ENCODE data around the gene ALKBH5. TPM values are rescaled to one million over a fixed set of nuclear protein-coding genes. Genes with fewer than 3 reads are reported as not detected.

ALKBH5 gene
- total RNA-seq: 98.7 and 100 TPM in 2 replicates

GRCh38 chr17:18183334-18184142 is at the start of gene ALKBH5:
TSS of gene ALKBH5 (plus strand) at chr17:18183828. CDS start at chr17:18184244, 416 bp downstream.
- intact Hi-C loops (cut with micrococcal nuclease): loop anchor here (1.0 to 5.0 kb wide), 18 partner anchors 25 to 1194 kb away; partner anchors contain the start of genes ATPAF2, DRC3, DRG2 and GID4

GRCh38 chr17:18136357-18136756 is 47.3 kb upstream of the ALKBH5 start:
- intact Hi-C loops (cut with micrococcal nuclease): no loop called here

GRCh38 chr17:18138065-18138749 is 45.4 kb upstream of the ALKBH5 start:
- intact Hi-C loops (cut with micrococcal nuclease): no loop called here

GRCh38 chr17:18139092-18139491 is 44.5 kb upstream of the ALKBH5 start:
- intact Hi-C loops (cut with micrococcal nuclease): no loop called here

GRCh38 chr17:18139498-18139897 is 44.1 kb upstream of the ALKBH5 start:
- intact Hi-C loops (cut with micrococcal nuclease): no loop called here

GRCh38 chr17:18139949-18140348 is 43.7 kb upstream of the ALKBH5 start:
- intact Hi-C loops (cut with micrococcal nuclease): no loop called here

GRCh38 chr17:18140648-18141047 is 43.0 kb upstream of the ALKBH5 start:
- intact Hi-C loops (cut with micrococcal nuclease): loop anchor here (1.0 kb wide), 3 partner anchors 18 to 77 kb away; partner anchors contain the start of gene ALKBH5

- intact Hi-C loops (cut with micrococcal nuclease): loop anchor here (1.0 kb wide), 3 partner anchors 17 to 76 kb away; partner anchors contain the start of gene ALKBH5
These were observed 42.3 kb upstream of the ALKBH5 start for GRCh38 chr17:18141210-18141803.

GRCh38 chr17:18142417-18142816 is 41.2 kb upstream of the ALKBH5 start:
- intact Hi-C loops (cut with micrococcal nuclease): no loop called here

- intact Hi-C loops (cut with micrococcal nuclease): no loop called here
These were observed 40.3 kb upstream of the ALKBH5 start for GRCh38 chr17:18143044-18143936.

GRCh38 chr17:18144261-18144660 is 39.4 kb upstream of the ALKBH5 start:
- intact Hi-C loops (cut with micrococcal nuclease): no loop called here

- intact Hi-C loops (cut with micrococcal nuclease): no loop called here
These were observed 38.8 kb upstream of the ALKBH5 start for GRCh38 chr17:18144855-18145254.

- intact Hi-C loops (cut with micrococcal nuclease): no loop called here
These were observed 37.8 kb upstream of the ALKBH5 start for GRCh38 chr17:18145811-18146210.

GRCh38 chr17:18146259-18146658 is 37.4 kb upstream of the ALKBH5 start:
- intact Hi-C loops (cut with micrococcal nuclease): no loop called here

GRCh38 chr17:18146980-18147379 is 36.6 kb upstream of the ALKBH5 start:
- intact Hi-C loops (cut with micrococcal nuclease): no loop called here

GRCh38 chr17:18148586-18148985 is 35.0 kb upstream of the ALKBH5 start:
- intact Hi-C loops (cut with micrococcal nuclease): no loop called here

GRCh38 chr17:18151290-18151689 is 32.3 kb upstream of the ALKBH5 start:
- intact Hi-C loops (cut with micrococcal nuclease): no loop called here

GRCh38 chr17:18155179-18155578 is 28.4 kb upstream of the ALKBH5 start:
- intact Hi-C loops (cut with micrococcal nuclease): no loop called here

GRCh38 chr17:18156171-18156975 is 27.3 kb upstream of the ALKBH5 start:
- intact Hi-C loops (cut with micrococcal nuclease): no loop called here

- intact Hi-C loops (cut with micrococcal nuclease): no loop called here
These were observed 26.7 kb upstream of the ALKBH5 start for GRCh38 chr17:18156976-18157280.
